Measurements from ENCODE around the gene OGFOD3.
"Not testable (repeated sequence)": the region's sequence is repeated elsewhere in the genome, so short reads cannot be mapped to it uniquely, and the experiment has no call there.

OGFOD3 gene, protein sequence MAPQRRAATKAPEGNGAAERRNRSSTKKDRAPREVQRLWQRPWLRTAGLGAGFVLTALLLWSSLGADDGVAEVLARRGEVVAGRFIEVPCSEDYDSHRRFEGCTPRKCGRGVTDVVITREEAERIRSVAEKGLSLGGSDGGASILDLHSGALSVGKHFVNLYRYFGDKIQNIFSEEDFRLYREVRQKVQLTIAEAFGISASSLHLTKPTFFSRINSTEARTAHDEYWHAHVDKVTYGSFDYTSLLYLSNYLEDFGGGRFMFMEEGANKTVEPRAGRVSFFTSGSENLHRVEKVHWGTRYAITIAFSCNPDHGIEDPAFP

DNA sequence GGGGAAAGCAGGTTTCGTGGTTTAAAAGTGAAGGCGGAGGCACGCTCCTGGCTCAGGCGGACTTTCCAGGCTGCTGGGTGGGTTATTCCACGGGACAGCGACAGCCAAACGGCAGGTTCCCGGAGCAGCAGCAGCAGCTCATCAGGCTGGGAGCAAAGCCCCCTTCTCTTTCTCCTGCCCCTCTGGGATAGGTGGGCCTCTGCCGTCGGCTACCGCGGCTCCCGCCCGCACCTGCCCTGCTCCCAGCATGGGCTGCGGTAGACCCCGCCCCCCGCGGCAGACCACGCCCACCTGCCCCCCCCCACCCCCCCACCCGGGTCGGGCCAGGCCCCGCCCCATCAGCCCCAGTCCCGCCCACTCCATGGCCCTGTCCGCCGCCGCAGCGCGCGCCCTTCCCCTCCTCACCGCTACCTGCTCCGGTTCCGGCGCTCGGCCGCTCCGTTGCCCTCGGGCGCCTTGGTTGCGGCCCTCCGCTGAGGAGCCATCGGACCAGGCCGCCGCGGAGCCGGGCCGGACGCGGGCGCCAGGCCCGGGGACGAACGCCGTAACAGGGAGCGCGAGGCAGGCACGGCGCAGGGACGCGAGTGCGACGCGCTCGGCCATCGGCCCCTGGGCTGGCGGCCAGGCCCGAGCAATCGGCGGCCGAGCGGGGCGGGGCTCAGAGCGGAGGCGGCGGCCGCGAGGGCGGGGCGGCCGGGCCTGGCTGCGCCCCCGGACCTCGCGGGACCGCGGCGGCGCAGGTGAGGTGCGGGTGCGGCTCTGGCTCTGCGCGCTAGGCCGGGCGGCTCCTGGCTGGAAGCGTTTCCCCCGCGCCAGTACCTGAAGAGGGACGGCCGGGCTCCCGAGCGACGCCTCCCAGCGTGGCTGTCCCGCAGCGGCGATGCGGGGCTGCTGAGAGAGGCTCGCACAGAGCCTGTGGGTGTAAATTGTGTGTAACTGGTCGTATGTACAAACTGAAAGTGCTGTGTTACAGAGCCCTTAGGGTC, at the start of gene OGFOD3, which contains the start of gene HEXD:
Gene OGFOD3 (minus strand): TSS at position 586 of the 986 bp plus-strand sequence. CDS start 101 bp downstream, at position 485.
Gene HEXD (plus strand): TSS at position 347 of the 986 bp plus-strand sequence. CDS start 1,453 bp downstream, outside the sequence.
- DNase-seq: peak; percentile 89

DNA sequence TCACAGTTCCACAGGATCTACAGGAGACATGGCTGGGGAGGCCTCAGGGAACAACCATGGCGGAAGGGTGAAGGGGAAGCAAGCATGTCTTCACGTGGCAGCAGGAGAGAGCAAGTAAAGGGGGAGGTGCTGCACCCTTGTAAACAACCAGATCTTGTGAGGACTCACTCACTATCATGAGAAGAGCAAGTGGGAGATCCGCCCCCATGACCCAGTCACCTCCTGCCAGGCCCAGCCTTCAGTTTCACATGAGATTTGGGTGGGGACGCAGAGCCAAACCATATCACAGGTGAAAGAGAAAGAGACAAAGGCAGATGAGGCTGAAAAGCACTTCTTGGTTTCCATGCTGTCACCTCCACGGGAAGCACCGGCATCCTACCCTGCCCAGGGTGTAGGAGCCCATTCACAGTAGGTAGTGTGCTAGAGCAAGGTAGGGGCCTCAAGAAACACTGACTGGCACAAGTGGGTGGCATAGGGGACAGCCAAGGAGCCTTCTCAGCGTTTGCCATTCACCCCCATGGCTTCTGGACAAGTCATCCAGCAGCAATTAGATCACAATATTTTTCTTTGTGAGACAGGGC, 46.7 kb upstream of the OGFOD3 start:
- DNase-seq: no peak

DNA sequence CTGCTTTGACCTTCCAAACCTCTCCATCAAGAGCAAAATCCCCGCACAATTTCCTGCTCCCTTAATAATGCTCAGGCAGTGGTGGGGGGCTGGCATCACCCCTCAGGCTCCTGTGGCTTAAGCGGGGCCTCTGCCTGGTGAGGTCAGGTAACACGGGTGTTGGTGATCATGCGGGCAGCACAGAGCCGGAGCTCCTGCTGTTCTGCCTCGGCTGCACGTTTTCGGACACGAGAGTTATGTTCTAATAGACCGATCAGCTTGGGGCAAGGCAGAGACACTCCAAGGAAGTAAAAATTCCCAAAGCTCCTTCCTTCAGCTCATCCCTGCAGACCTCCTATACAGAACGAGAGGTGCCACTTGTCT, 46.2 kb upstream of the OGFOD3 start:
- DNase-seq: no peak

DNA sequence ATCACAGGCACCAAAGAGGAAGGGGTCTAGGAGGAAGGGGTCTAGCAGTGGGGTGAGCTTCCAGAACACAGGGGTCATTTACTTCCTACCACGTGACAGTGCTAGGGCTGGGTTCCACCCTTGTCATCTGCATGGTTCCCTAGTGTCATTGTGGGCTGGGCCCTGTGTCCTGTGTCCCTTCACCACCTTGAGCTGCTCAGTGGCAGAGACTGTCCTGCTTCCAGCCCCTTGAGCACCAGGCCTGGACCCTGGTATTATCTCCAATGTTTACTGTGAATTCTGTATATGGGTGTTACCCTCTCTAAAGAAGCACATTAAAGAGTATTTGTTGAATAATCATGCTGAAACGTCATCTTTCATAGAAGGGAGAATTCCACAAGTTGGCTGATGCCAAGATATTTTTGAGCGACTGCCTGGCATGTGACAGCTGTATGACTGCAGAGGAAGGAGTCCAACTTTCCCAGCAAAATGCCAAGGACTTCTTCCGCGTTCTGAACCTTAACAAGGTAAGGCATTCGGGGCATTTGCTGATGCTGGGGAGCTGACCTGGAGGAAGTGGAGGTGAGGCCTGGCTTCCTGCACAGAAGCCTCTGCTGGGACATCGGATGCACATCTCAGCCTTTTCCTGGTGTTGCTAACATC, 45.7 kb upstream of the OGFOD3 start:
- no peak for DNase-seq

DNA sequence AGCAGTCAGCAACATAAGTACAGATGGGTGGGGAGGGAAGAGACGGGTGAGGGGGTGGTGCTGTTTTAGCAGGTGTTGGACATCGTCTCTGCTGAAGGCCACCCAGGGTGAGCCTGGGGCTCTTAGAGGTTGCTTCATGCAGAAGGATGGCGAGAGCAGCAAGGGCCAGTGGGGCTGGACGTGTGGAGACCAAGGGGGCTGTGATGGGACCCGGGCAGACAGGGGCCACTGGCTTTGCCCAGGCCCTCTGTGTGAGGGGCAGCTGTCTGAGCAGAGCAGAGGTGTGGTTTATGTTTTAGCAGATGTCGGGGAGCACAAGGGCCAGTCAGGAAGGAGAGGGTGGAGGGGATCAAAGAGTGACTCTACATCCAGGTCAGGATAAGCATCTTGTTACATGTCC, 45.0 kb upstream of the OGFOD3 start:
- DNase-seq: no peak

DNA sequence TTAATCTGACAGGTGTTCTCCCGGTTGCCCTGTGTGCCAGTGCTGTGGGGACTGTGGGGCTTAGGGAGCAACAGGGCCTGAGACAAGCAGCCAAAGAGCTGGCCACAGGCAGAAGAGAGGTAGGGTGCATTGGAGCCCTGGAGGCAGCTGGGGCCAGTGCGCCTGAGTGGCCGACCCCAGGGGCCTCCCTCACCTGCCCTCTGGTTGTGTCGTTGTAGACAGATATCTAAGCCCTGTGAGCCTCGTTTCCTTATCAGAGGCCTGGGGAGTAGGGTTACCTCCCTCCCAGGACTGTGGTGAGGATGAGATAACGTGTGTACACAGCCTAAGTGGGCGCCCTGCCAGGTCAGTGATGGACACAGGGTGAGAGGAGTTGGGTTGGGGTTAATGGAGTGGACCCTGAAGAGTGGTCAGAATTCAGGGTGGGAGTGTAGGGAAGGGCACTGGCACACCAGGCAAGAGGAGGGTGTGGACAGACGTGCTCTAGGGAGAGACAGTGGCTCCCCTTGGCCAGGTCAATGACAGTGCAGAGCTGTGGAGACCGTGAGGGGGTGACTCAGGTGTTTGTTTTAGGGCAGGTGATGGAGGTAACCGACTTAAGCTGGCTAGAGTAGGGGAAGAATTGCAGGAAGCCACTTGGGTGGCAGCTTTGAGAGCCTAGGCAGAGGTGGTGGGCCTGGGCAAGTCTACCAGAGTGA, 43.6 kb upstream of the OGFOD3 start:
- no peak for DNase-seq

DNA sequence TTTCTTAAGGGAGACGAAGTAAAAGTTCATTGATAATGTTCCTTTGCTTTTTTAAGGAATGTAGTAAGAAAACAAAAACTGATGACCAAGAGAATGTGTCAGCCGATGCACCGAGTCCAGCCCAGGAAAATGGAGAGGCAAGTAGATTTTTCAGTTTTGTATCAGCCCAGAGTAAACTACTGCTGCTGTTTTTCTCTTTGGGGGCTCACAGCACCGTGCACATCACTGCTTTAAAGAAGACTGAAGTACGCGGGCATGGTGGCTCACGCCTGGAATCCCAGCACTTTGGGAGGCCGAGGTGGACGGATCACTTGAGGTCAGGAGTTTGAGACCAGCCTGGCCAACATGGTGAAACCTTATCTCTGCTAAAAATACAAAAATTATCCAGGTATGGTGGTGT, 41.5 kb upstream of the OGFOD3 start:
- not testable (repeated sequence) for DNase-seq

DNA sequence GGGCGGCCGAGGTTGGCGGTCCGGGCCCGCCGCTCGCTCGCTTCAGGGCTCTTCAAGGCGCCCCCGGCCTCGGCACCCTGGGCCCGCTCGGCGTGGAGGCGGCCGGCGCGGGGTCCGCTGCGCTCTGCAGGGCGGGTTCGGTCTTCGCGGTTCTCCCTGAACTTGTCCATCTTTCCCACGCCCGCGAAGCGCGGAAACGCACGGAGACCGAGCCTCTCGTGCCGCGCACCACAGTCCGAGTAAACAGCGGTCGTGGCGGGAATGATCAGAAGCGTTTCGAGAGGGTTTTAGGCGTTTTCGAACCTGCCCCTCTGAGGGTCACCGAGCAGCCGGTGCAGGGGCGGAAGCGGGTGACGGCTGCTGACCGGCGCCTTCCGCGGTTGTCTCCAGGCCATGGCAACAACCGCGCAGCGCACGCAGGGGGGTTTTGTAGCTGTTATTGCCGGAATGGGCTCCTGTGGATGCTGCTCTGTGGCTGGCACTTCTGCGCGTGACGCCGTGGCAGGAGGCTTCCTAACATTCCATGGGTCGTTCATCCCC, 40.6 kb upstream of the OGFOD3 start:
- peak; percentile 38 for DNase-seq

DNA sequence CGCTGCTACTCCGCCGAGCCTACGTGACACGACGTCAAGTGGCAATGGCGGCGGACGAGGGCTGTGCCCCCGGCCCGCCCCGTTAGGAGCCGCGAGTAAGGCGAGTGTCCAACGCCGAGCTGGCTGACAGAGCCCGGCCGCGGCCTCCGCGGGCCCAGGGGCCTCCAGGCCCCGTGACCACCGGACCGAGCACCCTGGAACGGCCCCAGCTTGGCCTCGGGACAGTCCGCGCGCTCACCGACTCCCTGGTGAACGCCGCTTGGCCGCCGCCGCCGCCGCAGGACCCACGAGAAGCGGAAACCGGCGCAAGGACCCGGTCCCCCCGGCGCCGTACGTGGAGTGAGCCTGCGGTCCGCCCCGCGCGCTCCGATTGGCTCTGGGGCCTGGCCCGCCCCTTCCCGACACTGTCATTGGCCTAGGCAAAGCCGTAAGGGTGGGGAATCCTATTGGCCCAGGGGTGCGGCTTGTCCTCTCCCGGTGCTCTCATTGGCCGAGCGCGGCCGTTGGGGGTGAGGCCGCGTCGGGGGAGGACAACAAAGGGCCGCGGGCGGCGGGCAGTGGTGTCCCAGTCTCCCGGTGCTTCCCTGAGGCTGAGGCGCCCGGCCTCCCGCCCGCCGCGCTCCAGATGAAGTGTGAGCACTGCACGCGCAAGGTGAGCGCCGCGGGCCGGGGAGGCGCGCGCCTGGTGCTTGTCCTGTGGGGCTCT, 39.9 kb upstream of the OGFOD3 start, which contains the start of gene NARF:
Gene NARF (plus strand): TSS at position 563 of the 706 bp plus-strand sequence. CDS start 63 bp downstream, at position 626.
- DNase-seq: peak; percentile 97

DNA sequence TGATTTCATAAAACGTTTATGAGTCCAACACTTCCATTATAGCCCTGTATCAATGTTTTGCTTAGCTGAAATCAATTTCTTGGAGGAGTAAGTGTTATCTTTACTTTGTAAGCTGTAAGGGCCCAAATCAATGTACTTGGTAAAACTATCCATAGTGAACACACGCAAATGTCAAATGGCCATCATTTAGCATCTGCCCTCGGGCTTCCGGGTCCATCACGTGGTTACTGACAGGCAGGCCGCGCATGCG, 39.5 kb upstream of the OGFOD3 start:
- DNase-seq: no peak

DNA sequence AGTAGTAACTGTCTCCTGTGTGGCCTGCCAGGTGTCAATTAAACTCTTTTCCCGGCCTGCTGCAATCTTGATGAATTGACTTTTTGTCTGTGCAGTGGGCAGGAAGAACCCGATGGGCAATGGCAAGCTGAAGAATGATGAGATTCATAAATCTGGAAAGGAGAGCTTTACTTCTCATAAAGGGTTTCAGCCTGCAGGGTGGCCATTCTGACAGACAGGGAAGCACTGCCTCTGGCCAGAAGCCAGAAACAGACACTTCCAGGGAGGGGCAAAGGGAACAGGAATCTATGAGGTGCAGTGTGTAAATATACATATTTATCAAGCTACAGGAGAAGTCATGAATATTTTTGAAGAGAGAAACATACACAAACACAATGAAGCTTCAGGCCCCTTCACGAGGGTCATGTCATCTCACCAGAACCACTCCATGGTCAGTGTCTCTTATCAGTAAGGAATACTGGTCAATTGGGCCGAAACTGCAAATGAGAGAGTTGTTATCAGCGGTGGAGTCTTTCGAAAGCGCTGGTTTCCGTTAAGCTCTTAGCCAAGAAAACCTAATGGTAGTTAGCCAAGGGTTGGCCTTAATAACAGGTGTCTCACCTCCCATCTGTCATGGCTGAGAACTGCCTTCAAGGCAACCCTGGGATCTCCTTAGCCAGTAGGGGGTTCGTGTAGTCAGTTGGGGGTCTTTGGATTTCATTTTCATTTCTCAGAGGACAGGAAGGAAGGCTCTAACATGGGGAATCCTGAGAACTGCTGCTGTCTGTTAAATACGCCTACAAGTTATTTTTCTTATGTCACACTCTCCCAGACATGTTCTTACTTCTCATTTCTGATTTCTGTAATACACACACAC, 38.9 kb upstream of the OGFOD3 start:
- DNase-seq: no peak

DNA sequence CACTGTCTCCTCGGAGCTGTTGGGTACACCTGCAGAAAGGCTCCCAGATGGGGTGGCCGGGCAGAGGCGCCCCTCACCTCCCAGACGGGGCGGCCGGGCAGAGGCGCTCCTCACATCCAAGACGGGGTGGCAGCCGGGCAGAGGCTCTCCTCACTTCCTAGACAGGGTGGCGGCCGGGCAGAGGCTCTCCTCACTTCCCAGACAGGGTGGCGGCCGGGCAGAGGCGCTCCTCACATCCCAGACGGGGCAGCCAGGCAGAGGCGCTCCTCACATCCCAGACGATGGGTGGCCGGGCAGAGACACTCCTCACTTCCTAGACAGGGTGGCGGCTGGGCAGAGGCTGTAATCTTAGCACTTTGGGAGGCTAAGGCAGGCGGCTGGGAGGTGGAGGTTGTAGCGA, 35.3 kb upstream of the OGFOD3 start:
- DNase-seq: not testable (repeated sequence)

DNA sequence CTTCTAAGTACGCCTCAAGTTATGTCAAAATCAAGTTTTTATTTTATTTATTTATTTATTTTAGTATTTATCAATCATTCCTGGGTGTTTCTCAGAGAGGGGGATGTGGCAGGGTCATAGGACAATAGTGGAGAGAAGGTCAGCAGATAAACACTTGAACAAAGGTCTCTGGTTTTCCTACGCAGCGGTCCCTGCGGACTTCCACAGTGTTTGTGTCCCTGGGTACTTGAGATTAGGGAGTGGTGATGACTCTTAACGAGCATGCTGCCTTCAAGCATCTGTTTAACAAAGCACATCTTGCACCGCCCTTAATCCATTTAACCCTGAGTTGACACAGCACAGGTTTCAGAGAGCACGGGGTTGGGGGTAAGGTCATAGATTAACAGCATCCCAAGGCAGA, 34.8 kb upstream of the OGFOD3 start:
- not testable (repeated sequence) for DNase-seq

DNA sequence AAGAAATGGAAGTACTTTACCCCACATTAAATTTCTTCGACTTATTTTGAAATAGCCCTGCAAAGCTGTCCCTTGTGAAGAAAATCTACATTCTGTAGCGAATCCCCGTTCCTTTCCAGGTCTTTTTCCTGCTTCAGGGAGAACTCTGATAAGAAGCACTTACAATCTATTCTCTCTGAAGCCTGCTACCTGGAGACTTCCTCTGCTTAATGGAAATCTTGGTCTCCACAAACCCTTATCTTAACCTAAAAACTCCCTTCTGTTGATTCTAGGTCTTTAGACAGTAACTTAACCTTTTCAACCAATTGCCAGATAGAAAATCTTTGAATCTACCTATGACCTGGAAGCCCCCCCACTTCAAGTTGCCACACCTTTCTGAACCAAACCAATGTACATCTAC, 33.8 kb upstream of the OGFOD3 start:
- no peak for DNase-seq

DNA sequence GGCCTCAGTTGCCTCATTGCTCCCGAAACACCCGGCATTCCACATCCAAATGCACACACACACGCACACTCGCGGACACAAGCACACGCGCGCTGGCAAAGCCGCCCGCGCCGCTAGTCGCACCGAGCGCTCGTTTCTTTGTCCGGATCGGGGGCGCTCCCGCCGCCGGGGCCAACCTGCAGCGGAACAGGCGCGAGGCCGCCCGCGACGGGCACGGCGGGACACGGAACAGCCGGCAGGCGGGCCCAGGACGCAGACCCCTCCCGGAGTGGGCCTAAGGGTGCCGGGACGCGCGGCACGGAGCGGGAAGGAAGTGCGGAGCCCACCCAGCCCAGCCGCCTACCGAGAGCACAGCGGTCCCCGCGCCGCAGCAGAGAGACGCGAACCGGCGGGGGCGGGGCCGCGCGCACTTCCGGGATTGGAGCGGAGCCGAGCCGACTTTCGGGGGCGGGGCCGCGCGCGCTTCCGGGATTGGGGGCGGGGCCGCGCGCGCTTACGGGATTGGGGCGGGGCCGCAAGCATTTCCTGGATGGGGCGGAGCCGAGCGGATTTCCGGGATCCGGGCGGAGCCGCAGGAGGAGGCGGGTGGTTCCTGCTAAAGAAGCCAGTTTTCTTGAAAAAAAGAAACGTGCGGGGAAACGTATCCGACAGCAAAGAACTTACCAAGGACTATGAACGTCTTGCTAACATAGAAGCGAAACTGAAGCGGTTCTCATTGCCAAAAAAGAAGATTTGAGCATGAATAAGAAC, 32.1 kb upstream of the OGFOD3 start, which contains the start of gene CYBC1:
Gene CYBC1 (minus strand): TSS at position 396 of the 750 bp plus-strand sequence. CDS start 1,498 bp downstream, outside the sequence.
- peak; percentile 97 for DNase-seq

DNA sequence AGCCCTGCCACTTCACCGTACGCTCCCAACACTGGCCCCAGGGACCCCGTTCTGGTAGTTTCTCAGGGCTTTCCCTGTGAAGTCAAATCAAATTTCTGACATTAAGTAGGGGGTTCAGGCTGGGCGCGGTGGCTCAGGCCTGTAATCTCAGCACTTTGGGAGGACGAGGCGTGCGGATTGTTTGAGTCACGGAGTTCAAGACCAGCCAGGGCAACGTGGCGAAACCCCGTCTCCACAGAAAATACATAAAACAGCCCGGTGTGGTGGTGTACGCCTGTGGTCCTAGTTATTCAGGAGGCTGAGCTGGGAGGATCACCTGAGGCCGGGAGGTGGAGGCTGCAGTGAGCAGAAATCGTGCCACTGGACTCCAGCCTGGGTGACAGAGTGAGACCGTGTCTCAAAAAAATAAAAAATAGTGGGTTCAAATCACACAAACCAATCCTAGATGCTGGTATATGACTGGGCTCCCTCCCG, 31.5 kb upstream of the OGFOD3 start:
- DNase-seq: peak; percentile 44

DNA sequence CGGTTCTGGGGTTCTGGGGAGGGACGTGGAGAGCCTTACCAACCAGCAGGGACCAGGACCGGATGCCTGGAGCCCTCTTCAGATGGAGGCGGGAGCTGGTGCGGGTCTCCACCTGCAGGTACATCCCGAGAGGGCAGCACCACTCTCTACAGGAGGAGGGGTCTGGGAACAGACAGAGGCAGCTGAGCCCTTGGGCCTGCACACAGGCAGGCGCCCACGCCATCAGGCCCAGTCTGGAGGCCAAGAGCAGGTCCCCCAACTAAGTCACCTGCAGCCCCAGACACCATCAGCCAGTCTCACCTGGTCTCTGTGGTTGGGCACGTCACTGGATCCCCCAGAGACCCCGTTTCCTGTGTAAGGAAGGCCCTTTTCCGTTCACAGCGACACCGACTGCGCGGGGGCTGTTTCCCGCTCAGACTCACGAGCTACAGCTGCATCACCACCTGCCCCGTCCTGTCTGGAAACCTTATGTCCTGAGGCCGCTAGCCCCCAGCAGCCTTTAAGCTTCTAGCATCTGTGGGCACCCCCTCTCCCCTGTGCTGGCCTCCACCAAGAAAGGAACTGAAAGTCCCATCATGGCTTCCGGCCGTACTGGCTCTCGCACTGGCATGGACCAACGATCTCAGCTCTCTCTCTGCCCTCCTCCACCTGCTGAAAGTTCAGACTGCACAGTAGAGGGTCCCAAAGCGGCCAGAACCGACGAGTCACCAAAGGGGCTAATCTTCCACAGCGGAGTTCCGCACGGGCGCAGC, 30.9 kb upstream of the OGFOD3 start:
- peak; percentile 82 for DNase-seq

DNA sequence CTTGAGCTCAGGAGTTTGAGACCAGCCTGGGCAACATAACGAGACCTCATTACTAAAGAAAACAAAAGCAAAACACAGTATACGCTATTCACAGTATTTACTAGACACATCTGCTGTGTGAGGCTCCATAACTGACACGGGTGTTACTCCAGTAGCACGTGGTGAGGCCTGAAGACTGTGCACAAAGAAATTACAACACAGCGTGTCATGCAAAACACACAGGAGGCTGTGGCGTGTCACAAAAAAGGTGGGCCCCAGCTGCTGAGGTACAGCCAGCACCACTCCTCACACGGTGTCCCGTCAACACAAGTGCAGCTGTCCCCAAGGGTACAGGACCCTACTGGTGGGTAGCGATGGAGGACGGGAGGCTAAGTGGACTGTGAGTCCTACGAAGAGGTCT, 29.5 kb upstream of the OGFOD3 start:
- no peak for DNase-seq

DNA sequence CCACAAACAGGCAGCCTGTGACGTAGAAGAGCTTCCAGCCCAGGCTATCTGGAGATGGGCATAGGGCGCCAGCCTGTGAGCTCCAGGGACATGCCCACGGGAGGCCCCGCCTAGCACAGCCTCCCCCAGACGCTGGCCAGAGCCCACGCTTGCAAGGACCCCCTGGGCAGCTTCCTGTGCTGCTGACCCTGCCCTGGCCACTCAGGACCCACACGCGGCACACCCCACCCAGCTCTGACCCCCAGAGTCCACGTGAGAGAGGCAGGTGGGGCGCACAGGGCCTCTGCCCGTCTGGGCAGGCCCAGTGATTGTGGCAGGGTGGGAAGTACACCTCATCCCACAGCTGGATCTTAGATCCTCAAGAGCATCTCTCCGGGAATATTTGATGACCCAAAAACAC, 28.3 kb upstream of the OGFOD3 start:
- DNase-seq: no peak
